Neural cell (in vitro differentiated cells): ENCODE measurements around the gene HTRA2.

Experiments
- EP300 ChIP-seq: fragments of 450-650 bp; conservative IDR thresholded peaks from 2 replicates; pipeline ENCODE4 v1.6.1; 2014; ENCODE audit warnings: antibody characterized with exemption, mild to moderate bottlenecking, moderate library complexity; ENCODE audit not compliant: poor library complexity, severe bottlenecking
- EZH2 ChIP-seq: fragments of 200-600, 300-800 bp; shearing (Covaris generic), sonication (generic); IDR thresholded peaks from 2 replicates; pipeline ENCODE4 v1.6.1; 2014; ENCODE audit warnings: antibody characterized with exemption, low read length, borderline replicate concordance, mild to moderate bottlenecking; ENCODE audit not compliant: insufficient read depth, poor library complexity, severe bottlenecking
- MXI1 ChIP-seq: fragments of 450-650 bp; conservative IDR thresholded peaks from 2 replicates; pipeline ENCODE4 v1.6.1; 2014; ENCODE audit warnings: antibody characterized with exemption, mild to moderate bottlenecking; ENCODE audit not compliant: poor library complexity, severe bottlenecking
- POLR2AphosphoS5 ChIP-seq: IDR thresholded peaks from 2 replicates; pipeline ENCODE4 v1.6.1; 2012
- SMC3 ChIP-seq: fragments of 450-650 bp; conservative IDR thresholded peaks from 2 replicates; pipeline ENCODE4 v1.6.1; 2014; ENCODE audit warnings: antibody characterized with exemption, mild to moderate bottlenecking, moderate library complexity; ENCODE audit not compliant: poor library complexity
- TAF1 ChIP-seq: IDR thresholded peaks from 2 replicates; pipeline ENCODE4 v1.6.1; 2012; ENCODE audit warnings: low read depth
- TF ChIP-seq, protein P1 (sequence below): fragments of 450-650 bp; IDR thresholded peaks from 2 replicates; pipeline ENCODE4 v1.5.1; 2014; ENCODE audit warnings: antibody characterized with exemption, mild to moderate bottlenecking, moderate library complexity; ENCODE audit not compliant: poor library complexity, severe bottlenecking
- TF ChIP-seq, protein P2 (sequence below): IDR thresholded peaks from 2 replicates; pipeline ENCODE4 v1.6.1; 2012; ENCODE audit warnings: borderline replicate concordance

DNA sequence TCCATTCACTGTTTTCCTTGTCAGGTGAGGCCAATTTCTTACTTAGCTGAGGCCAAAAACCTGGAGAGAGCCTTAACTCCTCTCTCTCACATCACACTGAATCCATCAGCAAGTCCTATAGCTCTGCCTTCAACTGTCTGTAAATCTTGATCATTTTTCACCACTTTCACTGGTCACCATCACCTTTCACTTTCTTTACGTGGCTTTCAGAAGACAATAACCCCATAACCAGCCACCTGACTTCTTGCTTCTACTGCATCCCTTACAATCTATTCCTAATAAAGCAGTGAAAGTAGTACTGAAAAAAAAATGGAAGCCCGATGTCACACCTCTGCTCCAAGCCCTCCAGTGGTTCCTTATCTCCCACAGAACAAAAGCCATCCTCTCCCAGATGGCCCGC, 16.3 kb downstream of the HTRA2 start:
- TF ChIP-seq POLR2AphosphoS5 (no peak), EZH2 (no peak), SMC3 (no peak), TAF1 (no peak), EP300 (no peak), MXI1 (no peak)
- TF ChIP-seq, protein P1, sequence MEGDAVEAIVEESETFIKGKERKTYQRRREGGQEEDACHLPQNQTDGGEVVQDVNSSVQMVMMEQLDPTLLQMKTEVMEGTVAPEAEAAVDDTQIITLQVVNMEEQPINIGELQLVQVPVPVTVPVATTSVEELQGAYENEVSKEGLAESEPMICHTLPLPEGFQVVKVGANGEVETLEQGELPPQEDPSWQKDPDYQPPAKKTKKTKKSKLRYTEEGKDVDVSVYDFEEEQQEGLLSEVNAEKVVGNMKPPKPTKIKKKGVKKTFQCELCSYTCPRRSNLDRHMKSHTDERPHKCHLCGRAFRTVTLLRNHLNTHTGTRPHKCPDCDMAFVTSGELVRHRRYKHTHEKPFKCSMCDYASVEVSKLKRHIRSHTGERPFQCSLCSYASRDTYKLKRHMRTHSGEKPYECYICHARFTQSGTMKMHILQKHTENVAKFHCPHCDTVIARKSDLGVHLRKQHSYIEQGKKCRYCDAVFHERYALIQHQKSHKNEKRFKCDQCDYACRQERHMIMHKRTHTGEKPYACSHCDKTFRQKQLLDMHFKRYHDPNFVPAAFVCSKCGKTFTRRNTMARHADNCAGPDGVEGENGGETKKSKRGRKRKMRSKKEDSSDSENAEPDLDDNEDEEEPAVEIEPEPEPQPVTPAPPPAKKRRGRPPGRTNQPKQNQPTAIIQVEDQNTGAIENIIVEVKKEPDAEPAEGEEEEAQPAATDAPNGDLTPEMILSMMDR, result no peak
- TF ChIP-seq, protein P2, sequence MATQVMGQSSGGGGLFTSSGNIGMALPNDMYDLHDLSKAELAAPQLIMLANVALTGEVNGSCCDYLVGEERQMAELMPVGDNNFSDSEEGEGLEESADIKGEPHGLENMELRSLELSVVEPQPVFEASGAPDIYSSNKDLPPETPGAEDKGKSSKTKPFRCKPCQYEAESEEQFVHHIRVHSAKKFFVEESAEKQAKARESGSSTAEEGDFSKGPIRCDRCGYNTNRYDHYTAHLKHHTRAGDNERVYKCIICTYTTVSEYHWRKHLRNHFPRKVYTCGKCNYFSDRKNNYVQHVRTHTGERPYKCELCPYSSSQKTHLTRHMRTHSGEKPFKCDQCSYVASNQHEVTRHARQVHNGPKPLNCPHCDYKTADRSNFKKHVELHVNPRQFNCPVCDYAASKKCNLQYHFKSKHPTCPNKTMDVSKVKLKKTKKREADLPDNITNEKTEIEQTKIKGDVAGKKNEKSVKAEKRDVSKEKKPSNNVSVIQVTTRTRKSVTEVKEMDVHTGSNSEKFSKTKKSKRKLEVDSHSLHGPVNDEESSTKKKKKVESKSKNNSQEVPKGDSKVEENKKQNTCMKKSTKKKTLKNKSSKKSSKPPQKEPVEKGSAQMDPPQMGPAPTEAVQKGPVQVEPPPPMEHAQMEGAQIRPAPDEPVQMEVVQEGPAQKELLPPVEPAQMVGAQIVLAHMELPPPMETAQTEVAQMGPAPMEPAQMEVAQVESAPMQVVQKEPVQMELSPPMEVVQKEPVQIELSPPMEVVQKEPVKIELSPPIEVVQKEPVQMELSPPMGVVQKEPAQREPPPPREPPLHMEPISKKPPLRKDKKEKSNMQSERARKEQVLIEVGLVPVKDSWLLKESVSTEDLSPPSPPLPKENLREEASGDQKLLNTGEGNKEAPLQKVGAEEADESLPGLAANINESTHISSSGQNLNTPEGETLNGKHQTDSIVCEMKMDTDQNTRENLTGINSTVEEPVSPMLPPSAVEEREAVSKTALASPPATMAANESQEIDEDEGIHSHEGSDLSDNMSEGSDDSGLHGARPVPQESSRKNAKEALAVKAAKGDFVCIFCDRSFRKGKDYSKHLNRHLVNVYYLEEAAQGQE, result no peak
